GM12872 (cell line): ENCODE measurements around the gene ZC3H7A.

Experiments
- TF ChIP-seq, protein P1 (sequence below): IDR thresholded peaks from 3 replicates; pipeline ENCODE4 v1.5.1; 2011; ENCODE audit warnings: low read depth, mild to moderate bottlenecking, low read length, moderate library complexity; ENCODE audit not compliant: insufficient read depth

The ZC3H7A gene

DNA sequence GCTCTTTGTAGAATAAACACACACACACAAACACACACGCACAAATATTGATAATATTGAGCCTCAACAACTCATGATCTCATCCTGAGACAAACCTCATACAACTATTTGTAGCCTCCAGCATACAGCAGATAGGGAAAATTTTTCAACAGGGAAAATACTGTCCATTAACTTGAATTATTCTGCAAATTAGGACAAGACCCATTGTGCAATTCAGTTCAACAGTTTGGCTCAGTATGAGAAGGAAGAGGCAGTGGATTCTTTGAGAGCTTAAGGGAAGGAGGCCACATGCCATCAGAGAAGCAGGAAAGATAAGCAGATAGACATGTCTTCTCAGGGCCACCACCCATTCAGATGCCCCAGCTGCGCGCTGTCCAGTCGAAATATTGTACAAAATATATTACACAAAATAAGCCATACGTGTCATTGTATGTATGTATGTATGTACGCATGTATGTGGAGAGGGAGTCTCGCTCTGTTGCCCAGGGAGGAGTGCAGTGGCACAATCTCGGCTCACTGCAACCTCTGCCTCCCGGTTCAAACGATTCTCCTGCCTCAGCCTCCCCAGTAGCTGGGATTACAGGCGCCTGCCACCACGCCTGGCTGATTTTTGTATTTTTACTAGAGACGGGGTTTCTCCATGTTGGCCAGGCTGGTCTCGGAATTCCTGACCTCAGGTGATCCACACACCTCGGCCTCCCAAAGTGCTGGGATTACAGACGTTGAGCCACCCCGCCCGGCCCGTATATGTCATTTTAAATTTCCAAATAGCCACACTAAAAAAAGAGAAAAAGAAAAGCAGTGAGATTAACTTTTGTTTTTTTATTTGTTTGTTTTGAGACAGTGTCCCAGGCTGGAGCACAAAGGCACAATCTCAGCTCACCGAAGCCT is 1.8 kb downstream of the ZC3H7A start:
- TF ChIP-seq, protein P1, sequence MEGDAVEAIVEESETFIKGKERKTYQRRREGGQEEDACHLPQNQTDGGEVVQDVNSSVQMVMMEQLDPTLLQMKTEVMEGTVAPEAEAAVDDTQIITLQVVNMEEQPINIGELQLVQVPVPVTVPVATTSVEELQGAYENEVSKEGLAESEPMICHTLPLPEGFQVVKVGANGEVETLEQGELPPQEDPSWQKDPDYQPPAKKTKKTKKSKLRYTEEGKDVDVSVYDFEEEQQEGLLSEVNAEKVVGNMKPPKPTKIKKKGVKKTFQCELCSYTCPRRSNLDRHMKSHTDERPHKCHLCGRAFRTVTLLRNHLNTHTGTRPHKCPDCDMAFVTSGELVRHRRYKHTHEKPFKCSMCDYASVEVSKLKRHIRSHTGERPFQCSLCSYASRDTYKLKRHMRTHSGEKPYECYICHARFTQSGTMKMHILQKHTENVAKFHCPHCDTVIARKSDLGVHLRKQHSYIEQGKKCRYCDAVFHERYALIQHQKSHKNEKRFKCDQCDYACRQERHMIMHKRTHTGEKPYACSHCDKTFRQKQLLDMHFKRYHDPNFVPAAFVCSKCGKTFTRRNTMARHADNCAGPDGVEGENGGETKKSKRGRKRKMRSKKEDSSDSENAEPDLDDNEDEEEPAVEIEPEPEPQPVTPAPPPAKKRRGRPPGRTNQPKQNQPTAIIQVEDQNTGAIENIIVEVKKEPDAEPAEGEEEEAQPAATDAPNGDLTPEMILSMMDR, result no peak

DNA sequence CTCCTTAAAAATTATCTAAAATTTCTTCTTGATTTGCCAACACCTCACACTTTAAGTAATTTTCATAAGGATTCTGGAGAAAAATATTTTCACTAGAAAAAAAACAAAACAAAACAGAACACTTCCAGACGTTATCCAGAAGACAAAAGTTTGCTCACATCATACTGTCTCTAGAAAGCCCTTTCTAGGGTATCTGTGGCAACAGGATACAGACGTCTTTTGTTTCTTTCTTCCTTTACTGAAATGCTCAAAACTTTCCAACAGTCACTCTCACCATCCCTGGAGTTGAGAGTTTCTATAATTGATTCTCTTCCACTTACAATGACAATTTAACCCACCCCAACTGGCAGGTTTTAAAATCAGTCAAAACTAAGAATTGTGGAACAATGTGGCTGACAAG is 2.6 kb downstream of the ZC3H7A start:
- TF ChIP-seq, protein P1, result no peak

DNA sequence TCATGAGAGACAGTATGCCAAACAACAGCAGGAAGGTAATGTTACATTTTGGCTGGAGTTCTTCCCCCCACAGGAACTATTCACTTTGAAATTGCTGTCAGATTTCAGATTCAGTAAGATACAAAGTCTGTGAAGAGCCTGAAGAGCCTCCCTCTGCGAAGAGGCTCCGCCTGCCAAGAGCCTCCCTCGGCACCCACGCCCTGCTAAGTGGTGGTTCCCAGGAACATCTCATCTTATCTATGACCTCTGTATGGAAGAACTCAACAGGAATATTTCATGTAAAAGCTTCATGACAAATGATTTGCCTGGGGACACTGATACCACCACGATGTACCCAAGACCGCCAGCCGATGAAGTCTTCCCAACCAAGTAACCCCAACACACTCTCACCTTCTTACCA is 3.2 kb downstream of the ZC3H7A start:
- TF ChIP-seq, protein P1, result no peak

DNA sequence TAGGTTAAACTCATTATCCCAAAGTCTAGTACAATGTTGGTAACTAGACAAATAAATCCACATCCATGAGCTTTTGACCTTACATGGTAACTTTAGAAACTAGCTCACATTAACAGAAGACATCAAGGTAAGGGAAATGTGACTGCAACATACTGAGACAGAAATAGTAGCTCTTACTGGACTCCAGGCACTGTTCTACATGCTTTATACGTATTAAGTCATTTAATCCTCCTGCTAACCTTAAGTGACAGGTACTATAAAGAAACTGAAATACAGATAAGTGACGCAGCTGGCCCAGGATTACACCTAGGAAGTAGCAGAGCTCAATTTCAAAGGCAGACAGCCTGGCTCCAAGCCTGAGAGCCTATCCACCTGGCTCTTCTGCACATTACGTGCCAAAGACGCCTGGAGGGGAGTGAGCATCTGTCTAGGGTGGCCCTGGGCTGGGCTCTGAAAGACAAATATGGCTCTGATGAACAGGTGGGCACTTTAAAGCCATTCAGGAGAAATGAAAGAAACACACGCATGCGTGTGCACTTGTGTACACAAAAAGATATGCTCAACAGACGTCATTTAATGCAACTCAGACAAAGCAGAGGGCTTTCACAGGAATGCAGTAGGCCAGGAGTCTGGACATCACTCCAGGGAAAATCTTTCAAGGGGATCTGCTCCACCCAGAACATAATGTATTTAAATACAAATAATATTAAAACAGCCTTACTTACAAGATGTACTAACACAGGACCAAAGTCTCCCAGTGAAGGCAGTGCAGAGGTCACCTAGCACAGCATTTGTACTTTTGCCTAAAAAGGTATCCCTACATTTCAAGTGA is 4.4 kb downstream of the ZC3H7A start:
- TF ChIP-seq, protein P1, result no peak

DNA sequence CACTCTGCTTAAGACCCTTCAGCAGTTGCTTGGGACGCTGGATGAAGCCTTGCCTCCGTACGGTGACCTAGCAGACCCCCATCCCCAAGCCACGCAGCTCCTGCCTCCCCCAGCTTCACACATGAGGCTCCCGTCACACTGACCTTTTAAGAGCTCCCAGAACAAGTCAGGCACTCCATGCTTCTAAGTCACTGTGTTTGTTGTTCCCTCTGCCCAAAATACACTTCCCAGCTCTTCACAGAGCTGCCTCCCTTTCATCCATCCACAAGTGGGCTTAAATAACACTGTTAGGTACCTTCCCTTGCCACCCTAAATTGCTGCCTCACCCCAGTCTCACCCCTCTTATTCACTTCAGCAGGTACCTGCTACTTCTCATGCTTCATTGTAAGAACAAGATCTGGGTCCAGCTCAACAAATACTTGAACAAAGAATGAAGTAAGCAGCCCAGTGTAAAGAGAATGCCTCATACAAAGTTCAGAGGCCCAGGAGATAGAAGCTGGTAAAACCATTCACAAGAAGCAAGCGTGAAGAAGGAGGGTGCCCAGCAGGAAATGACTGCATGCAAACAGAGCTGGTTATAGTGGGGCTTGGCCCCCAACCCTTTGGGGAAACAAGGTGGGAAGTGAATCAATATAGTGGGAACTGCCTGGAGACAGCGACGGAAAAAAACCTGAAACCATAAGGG is 5.8 kb downstream of the ZC3H7A start:
- TF ChIP-seq, protein P1, result no peak

DNA sequence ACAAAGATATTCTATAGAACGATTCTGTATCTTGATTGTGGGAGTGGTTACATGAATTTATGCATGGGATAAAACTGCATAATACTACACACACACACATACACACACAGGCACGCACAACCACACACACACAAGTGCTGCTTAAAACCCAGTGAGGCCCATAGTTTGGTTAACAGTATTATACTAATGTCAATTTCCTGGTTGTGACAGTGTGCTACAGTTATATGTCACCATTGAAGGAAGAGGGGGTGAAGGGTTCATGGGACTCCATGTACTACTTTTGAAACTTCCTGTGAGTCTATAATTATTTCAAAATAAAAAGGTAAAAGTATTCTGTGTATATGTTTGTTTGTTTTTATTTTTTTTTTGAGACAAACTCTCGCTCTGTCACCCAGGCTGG is 8.1 kb downstream of the ZC3H7A start:
- TF ChIP-seq, protein P1, result no peak

DNA sequence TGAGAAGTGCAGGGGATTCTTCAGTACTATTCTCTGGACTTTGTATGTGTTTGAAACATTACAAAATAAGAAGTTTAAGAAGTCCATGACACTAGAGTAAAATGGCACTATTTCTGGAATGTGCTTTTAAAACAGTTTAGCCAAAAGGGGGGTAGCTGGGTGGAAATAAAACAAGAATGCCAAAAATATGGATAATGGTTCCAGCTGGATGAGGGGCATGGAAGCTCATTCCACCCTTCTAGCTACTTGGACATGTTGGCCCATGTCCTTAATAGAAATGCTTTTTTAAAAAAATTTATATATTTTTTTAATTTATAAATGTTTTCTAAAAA is 13.1 kb downstream of the ZC3H7A start:
- TF ChIP-seq, protein P1, result no peak
